ENCODE data around the gene PCSK2.

GRCh38 chr20:17525132-17525531 lies 298.3 kb downstream of the PCSK2 start:
- TF ChIP-seq CTCF (IDR thresholded peaks at IDR 0.05) (no peak), POLR2A (IDR thresholded peaks at IDR 0.05) (no peak)
